Body of pancreas (tissue), 4 donors: ENCODE measurements around the gene TUG1. TPM values are rescaled to one million over a fixed set of nuclear protein-coding genes. Genes with fewer than 3 reads are reported as not detected.

Source experiments
- ATAC-seq: fragments of 150-250 bp; one replicate; pipeline ENCODE4 v1.9.1; 2016
- DNase-seq, 4 donors: peaks; one replicate each; pipeline ENCODE4 v3.0.0-alpha.2; 2019
- H3K27ac ChIP-seq, 4 donors: fragments of 200-600 bp; sonication (generic); 1 replicate in 3 of 4; 2 replicates in 1 of 4; pipeline versions ENCODE4 v1.5.1 to v1.6.1; 2016 to 2019; ENCODE audit warnings: mild to moderate bottlenecking in 1 of 4, mixed read lengths in 1 of 4, moderate library complexity in 1 of 4
- H3K27me3 ChIP-seq, 2 donors: fragments of 200-600 bp; sonication (generic); one replicate each; pipeline ENCODE4 v1.6.0; 2016; ENCODE audit warnings: mild to moderate bottlenecking in 1 of 2
- H3K36me3 ChIP-seq, 2 donors: fragments of 200-600 bp; sonication (generic); replicated peaks in 1 of 2; 2 replicates each; pipeline ENCODE4 v1.5.1; 2016; ENCODE audit warnings: low read depth in 2 of 2; ENCODE audit not compliant: insufficient read depth in 1 of 2
- H3K4me1 ChIP-seq: fragments of 200-600 bp; sonication (generic); one replicate; pipeline ENCODE4 v1.6.0; 2016
- H3K4me3 ChIP-seq, 2 donors: fragments of 200-600 bp; sonication (generic); 1 replicate in 1 of 2; 2 replicates in 1 of 2; pipeline ENCODE4 v1.5.1; 2016 to 2019
- H3K9me3 ChIP-seq, 3 donors: fragments of 200-600 bp; sonication (generic); 1 replicate in 2 of 3; 2 replicates in 1 of 3; pipeline ENCODE4 v1.5.1; 2016
- POLR2A ChIP-seq, 3 donors: fragments of 450-650 bp; IDR thresholded peaks; one replicate each; pipeline ENCODE4 v1.6.1; 2016; ENCODE audit warnings: antibody characterized with exemption in 3 of 3, mild to moderate bottlenecking in 2 of 3
- WGBS, 2 donors: methylation state at CpG; one replicate each; pipeline ENCODE4 v1.1.5; 2017; 5-methylcytosine and 5-hydroxymethylcytosine counted together
- intact Hi-C: fragments of 100-400 bp; cut with DNase I; formaldehyde crosslinking; loops from one replicate; pipeline ENCODE4 v1.15.1; 2023
- total RNA-seq, 2 donors: library from RNA; depleted of rRNA; stranded (reverse); fragments of >200 nt; gene quantifications; one replicate each; pipeline ENCODE4 v1.1.0, GENCODE V29; 2016
- TF ChIP-seq, protein P1 (sequence below), 7 experiments: fragments of 450-650 bp in 4 of 7; fragments of 200-600 bp in 3 of 7; sonication (generic) in 3 of 7; IDR thresholded peaks; one replicate each; pipeline ENCODE4 v1.5.1; 2016 to 2019; ENCODE audit warnings: antibody characterized with exemption in 7 of 7

Gene TUG1
- total RNA-seq, 2 donors from 2014 or later = 48.0 to 48.5 TPM

- ATAC-seq (no peak), DNase-seq (no peak)
- 59 to 66% methylated on average over 4 of the region's 4 CpGs for WGBS, 2 donors
- Histone ChIP-seq H3K4me1 (no peaks in the 10 kb centered on the region), H3K4me3 (no peak overlapping the region), H3K27me3 (no peaks in the 10 kb centered on the region), H3K9me3 (no peaks in the 10 kb centered on the region), H3K27ac (no peak overlapping the region), H3K36me3 (no peaks in the 10 kb centered on the region)
- intact Hi-C loops = no loop called here
- TF ChIP-seq, protein P1, sequence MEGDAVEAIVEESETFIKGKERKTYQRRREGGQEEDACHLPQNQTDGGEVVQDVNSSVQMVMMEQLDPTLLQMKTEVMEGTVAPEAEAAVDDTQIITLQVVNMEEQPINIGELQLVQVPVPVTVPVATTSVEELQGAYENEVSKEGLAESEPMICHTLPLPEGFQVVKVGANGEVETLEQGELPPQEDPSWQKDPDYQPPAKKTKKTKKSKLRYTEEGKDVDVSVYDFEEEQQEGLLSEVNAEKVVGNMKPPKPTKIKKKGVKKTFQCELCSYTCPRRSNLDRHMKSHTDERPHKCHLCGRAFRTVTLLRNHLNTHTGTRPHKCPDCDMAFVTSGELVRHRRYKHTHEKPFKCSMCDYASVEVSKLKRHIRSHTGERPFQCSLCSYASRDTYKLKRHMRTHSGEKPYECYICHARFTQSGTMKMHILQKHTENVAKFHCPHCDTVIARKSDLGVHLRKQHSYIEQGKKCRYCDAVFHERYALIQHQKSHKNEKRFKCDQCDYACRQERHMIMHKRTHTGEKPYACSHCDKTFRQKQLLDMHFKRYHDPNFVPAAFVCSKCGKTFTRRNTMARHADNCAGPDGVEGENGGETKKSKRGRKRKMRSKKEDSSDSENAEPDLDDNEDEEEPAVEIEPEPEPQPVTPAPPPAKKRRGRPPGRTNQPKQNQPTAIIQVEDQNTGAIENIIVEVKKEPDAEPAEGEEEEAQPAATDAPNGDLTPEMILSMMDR (IDR thresholded peaks at IDR 0.05) = no peak
- no peak for TF ChIP-seq POLR2A (IDR thresholded peaks at IDR 0.05)
Measured at GRCh38 chr22:30985561-30986208, 16.6 kb downstream of the TUG1 start.

- H3K4me3 ChIP-seq = no peak overlapping the region
- peaks cover 12% of the 10 kb centered on the region for H3K4me1 ChIP-seq
- no peaks in the 10 kb centered on the region for H3K27me3 ChIP-seq
- ATAC-seq (no peak), DNase-seq (no peak)
- H3K36me3 ChIP-seq = no peaks in the 10 kb centered on the region
- no peaks in the 10 kb centered on the region for H3K9me3 ChIP-seq
- no peak overlapping the region for H3K27ac ChIP-seq
- TF ChIP-seq POLR2A (IDR thresholded peaks at IDR 0.05) = no peak
- TF ChIP-seq, protein P1 (IDR thresholded peaks at IDR 0.05) = no peak
- intact Hi-C loops = no loop called here
Measured at GRCh38 chr22:30989474-30989873, 20.4 kb downstream of the TUG1 start.

DNA sequence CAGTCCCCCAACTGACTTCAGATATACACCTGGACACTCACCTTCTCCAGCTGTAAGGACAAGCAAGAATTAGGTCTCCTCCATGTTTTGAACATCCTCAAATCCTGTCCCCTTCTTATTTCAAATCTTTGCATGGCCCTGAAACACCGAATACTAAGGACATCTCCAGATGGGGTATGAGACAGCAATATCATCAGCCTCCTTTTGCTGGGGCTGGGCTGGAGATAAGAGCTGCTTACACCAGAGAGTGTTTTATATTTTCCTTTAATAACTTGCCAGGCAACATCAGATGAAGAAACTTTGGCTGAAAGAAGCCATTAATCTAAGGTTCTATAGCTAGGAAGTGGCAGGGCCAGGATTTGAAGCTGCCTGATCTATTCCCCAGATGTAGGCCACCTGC lies 21.6 kb downstream of the TUG1 start:
- Histone ChIP-seq H3K4me1 (peaks cover 12% of the 10 kb centered on the region), H3K4me3 (no peak overlapping the region), H3K36me3 (no peaks in the 10 kb centered on the region), H3K27ac (no peak overlapping the region), H3K27me3 (no peaks in the 10 kb centered on the region), H3K9me3 (no peaks in the 10 kb centered on the region)
- ATAC-seq (no peak), DNase-seq (no peak)
- TF ChIP-seq, protein P1 (IDR thresholded peaks at IDR 0.05) = no peak
- no peak for TF ChIP-seq POLR2A (IDR thresholded peaks at IDR 0.05)
- intact Hi-C loops = no loop called here
- 77 to 93% methylated on average over 1 of the region's 1 CpG for WGBS, 2 donors

- no peak for TF ChIP-seq POLR2A (IDR thresholded peaks at IDR 0.05)
- TF ChIP-seq, protein P1 (IDR thresholded peaks at IDR 0.05) = no peak
- no peaks in the 10 kb centered on the region for H3K9me3 ChIP-seq
- intact Hi-C loops = no loop called here
- no peak overlapping the region for H3K27ac ChIP-seq
- H3K4me1 ChIP-seq = peaks cover 12% of the 10 kb centered on the region
- H3K4me3 ChIP-seq = no peak overlapping the region
- H3K36me3 ChIP-seq = no peaks in the 10 kb centered on the region
- DNase-seq (no peak), ATAC-seq (no peak)
- WGBS, 2 donors = 10 to 18% methylated on average over 2 of the region's 2 CpGs
- no peaks in the 10 kb centered on the region for H3K27me3 ChIP-seq
Measured at GRCh38 chr22:30992565-30992964, 23.5 kb downstream of the TUG1 start.

- no peaks in the 10 kb centered on the region for H3K9me3 ChIP-seq
- peaks cover 12% of the 10 kb centered on the region for H3K4me1 ChIP-seq
- TF ChIP-seq POLR2A (IDR thresholded peaks at IDR 0.05) = no peak
- TF ChIP-seq, protein P1 (IDR thresholded peaks at IDR 0.05) = no peak
- no peak for DNase-seq
- no peaks in the 10 kb centered on the region for H3K27me3 ChIP-seq
- no peaks in the 10 kb centered on the region for H3K36me3 ChIP-seq
- 72 to 88% methylated on average over 1 of the region's 1 CpG for WGBS, 2 donors
- no peak for ATAC-seq
- H3K27ac ChIP-seq = no peak overlapping the region
- intact Hi-C loops = no loop called here
- no peak overlapping the region for H3K4me3 ChIP-seq
Measured at GRCh38 chr22:30994960-30995359, 25.9 kb downstream of the TUG1 start.
